ENCODE data around the gene LILRA1. TPM values are rescaled to one million over a fixed set of nuclear protein-coding genes. Genes with fewer than 3 reads are reported as not detected.
"Not testable (repeated sequence)": the region's sequence is repeated elsewhere in the genome, so short reads cannot be mapped to it uniquely, and the experiment has no call there.

The LILRA1 gene
- total RNA-seq, 3 donors from 2014 or later (not counting 1 experiment from before 2014, with no cell fraction given), result 1.4 to 13.0 (median 6.1) TPM

DNA sequence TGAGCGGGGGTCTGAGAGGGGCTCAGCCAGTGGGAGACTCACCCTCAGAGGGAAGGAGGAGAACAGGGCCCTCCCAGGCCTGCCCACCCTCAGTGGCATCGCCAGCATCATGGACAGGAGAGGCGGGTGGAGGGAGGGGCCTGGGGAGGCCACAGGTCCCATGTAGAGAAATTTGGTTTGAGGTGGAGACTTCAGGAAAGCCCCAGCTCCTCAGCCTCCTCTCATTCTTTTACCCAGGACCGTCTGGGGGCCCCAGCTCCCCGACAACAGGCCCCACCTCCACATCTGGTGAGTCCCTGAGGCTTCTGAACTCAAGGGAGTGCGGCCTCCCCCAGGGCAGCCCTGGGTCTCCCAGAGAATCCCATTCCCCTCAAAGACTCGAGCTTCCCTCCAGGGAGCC is 40.0 kb downstream of the LILRA1 start:
- Mint-ChIP-seq H3K4me1 (peaks cover 9 to 19% of the 10 kb centered on the region in 2 donors), H3K27me3 (ENCODE audit: low read depth in 2 of 2) (peaks cover 12 to 14% of the 10 kb centered on the region in 2 donors), H3K4me3 (no peak overlapping the region), H3K27ac (no peak overlapping the region), H3K36me3 (no peaks in the 10 kb centered on the region), H3K9me3 (no peaks in the 10 kb centered on the region)
- intact Hi-C loops (cut with micrococcal nuclease), result no loop called here
- DNase-seq (no peak), ATAC-seq (no peak)
- H3K4me1 ChIP-seq (ENCODE audit: control insufficient read depth, insufficient read depth, low read length), result peaks cover 25% of the 10 kb centered on the region
- no peaks in the 10 kb centered on the region for H3K9me3 ChIP-seq (ENCODE audit: control insufficient read depth, insufficient read depth, low read length)
- H3K36me3 ChIP-seq (ENCODE audit: control insufficient read depth, insufficient read depth, low read length), result peaks cover 10% of the 10 kb centered on the region
- TF ChIP-seq, protein P1, sequence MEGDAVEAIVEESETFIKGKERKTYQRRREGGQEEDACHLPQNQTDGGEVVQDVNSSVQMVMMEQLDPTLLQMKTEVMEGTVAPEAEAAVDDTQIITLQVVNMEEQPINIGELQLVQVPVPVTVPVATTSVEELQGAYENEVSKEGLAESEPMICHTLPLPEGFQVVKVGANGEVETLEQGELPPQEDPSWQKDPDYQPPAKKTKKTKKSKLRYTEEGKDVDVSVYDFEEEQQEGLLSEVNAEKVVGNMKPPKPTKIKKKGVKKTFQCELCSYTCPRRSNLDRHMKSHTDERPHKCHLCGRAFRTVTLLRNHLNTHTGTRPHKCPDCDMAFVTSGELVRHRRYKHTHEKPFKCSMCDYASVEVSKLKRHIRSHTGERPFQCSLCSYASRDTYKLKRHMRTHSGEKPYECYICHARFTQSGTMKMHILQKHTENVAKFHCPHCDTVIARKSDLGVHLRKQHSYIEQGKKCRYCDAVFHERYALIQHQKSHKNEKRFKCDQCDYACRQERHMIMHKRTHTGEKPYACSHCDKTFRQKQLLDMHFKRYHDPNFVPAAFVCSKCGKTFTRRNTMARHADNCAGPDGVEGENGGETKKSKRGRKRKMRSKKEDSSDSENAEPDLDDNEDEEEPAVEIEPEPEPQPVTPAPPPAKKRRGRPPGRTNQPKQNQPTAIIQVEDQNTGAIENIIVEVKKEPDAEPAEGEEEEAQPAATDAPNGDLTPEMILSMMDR (IDR thresholded peaks at IDR 0.05), result no peak
- 80% methylated on average over 6 of the region's 7 CpGs for WGBS (ENCODE audit: insufficient coverage)
- H3K27ac ChIP-seq (ENCODE audit: low read length), result no peak overlapping the region
- H3K27me3 ChIP-seq (ENCODE audit: control insufficient read depth, insufficient read depth, low read length), result no peaks in the 10 kb centered on the region
- H3K4me3 ChIP-seq (ENCODE audit: low read length), result no peak overlapping the region

DNA sequence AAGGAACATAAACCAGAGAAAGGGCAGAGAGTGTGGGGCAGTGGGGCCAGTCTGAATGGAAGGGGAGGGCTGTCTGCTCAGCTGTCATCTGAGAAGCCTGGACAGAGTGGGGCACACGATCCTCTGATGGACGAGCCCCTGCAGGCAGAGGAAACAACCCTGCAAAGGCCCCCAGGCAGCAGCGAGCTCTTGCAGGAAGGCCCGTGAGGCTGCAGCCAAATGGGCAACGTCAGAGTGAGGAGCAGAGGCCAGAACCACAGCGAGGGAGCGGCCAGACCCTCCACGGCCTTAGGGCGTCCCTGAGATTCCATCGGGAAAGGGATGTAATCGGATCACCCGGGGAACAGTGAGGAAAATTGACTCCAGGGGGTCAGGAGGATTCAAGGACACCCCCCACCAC is 42.6 kb downstream of the LILRA1 start:
- H3K27ac Mint-ChIP-seq; H3K4me1 Mint-ChIP-seq; H3K4me3 ChIP-seq (ENCODE audit: low read length); H3K4me3 Mint-ChIP-seq; H3K9me3 Mint-ChIP-seq; H3K9me3 ChIP-seq (ENCODE audit: control insufficient read depth, insufficient read depth, low read length); ATAC-seq; H3K27ac ChIP-seq (ENCODE audit: low read length); H3K4me1 ChIP-seq (ENCODE audit: control insufficient read depth, insufficient read depth, low read length); DNase-seq; intact Hi-C loops (cut with micrococcal nuclease); H3K36me3 ChIP-seq (ENCODE audit: control insufficient read depth, insufficient read depth, low read length); H3K27me3 ChIP-seq (ENCODE audit: control insufficient read depth, insufficient read depth, low read length); H3K36me3 Mint-ChIP-seq: not testable (repeated sequence)
- peaks cover 16 to 25% of the 10 kb centered on the region in 2 donors for H3K27me3 Mint-ChIP-seq (ENCODE audit: low read depth in 2 of 2)
- WGBS (ENCODE audit: insufficient coverage), result 72% methylated on average over 12 of the region's 12 CpGs

DNA sequence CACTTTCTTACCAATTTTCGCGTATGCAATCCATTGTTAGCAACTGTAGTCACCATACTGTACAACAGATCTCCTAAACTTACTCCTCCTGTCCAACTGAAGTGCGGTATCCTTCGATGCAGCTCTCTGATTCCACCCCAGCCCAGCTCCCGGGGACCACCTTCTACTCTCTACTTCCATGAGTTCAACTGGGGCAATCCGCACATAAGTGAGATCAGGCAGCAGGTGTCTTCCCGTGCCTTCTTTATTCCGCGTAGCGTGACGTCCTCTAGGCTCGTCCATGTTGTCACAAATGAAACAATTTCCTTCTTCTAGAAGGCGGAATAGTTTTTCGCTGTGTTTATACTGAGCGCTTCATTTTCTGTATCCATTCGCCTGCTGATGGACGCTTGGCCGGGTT is 45.3 kb downstream of the LILRA1 start:
- Mint-ChIP-seq H3K4me3 (no peak overlapping the region), H3K27ac (no peak overlapping the region), H3K4me1 (peaks cover 0 to 5% of the 10 kb centered on the region in 2 donors), H3K27me3 (ENCODE audit: low read depth in 2 of 2) (peaks cover 21 to 30% of the 10 kb centered on the region in 2 donors), H3K9me3 (no peaks in the 10 kb centered on the region), H3K36me3 (no peaks in the 10 kb centered on the region)
- no peak overlapping the region for H3K4me3 ChIP-seq (ENCODE audit: low read length)
- no peaks in the 10 kb centered on the region for H3K4me1 ChIP-seq (ENCODE audit: control insufficient read depth, insufficient read depth, low read length)
- intact Hi-C loops (cut with micrococcal nuclease), result no loop called here
- no peaks in the 10 kb centered on the region for H3K36me3 ChIP-seq (ENCODE audit: control insufficient read depth, insufficient read depth, low read length)
- no peaks in the 10 kb centered on the region for H3K9me3 ChIP-seq (ENCODE audit: control insufficient read depth, insufficient read depth, low read length)
- DNase-seq, result no peak
- no peak for ATAC-seq
- H3K27ac ChIP-seq (ENCODE audit: low read length), result no peak overlapping the region
- WGBS (ENCODE audit: insufficient coverage), result 96% methylated on average over 18 of the region's 18 CpGs
- H3K27me3 ChIP-seq (ENCODE audit: control insufficient read depth, insufficient read depth, low read length), result no peaks in the 10 kb centered on the region
- TF ChIP-seq, protein P1 (IDR thresholded peaks at IDR 0.05), result no peak

DNA sequence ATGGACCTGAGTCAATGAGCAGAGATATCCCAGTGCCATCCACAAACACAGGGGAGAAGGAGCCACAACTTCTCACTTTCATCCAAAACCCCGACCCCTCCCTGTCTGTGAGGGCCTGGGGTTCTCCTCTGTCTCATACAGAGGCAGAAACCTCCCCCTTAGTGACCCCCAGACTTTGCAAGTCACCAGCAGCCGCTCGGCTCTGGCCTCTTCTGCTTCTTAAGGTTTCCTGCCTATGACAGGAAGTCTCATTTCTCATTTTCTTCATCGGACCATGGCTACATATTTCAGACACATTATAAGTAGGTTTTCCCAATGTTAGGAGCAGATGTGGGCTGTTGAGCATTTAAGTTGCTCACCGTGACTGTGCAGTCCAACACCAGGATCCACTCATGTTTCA is 49.5 kb downstream of the LILRA1 start:
- H3K36me3 ChIP-seq (ENCODE audit: control insufficient read depth, insufficient read depth, low read length); H3K4me3 Mint-ChIP-seq; H3K36me3 Mint-ChIP-seq; H3K27ac Mint-ChIP-seq; H3K27me3 ChIP-seq (ENCODE audit: control insufficient read depth, insufficient read depth, low read length); H3K4me1 ChIP-seq (ENCODE audit: control insufficient read depth, insufficient read depth, low read length); H3K9me3 Mint-ChIP-seq; H3K27ac ChIP-seq (ENCODE audit: low read length); intact Hi-C loops (cut with micrococcal nuclease); H3K4me3 ChIP-seq (ENCODE audit: low read length); ATAC-seq; DNase-seq; H3K4me1 Mint-ChIP-seq; H3K9me3 ChIP-seq (ENCODE audit: control insufficient read depth, insufficient read depth, low read length): not testable (repeated sequence)
- WGBS (ENCODE audit: insufficient coverage), result 35% methylated on average over 4 of the region's 5 CpGs
- peaks cover 28 to 43% of the 10 kb centered on the region in 2 donors for H3K27me3 Mint-ChIP-seq (ENCODE audit: low read depth in 2 of 2)

DNA sequence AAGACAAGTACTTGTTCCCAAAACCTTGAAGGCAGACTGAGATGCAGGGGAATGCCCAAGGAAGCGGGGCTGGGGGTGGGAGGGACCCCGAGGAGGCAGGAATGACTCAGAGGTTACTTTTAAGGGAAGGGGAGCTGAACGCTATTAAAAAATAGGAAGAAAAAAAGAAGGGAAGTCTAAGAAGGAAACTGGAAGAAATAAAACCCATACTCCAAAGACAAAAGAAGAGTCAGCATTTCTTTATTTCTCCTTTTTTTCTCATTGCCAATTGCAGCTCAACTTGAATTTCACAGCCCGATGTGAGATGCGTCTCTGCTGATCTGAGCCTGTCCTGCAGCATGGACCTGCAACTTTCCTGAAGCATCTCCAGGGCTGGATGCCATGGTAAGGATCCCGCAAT is 50.2 kb downstream of the LILRA1 start:
- ATAC-seq; H3K4me3 Mint-ChIP-seq; H3K9me3 Mint-ChIP-seq; H3K36me3 ChIP-seq (ENCODE audit: control insufficient read depth, insufficient read depth, low read length); intact Hi-C loops (cut with micrococcal nuclease); H3K9me3 ChIP-seq (ENCODE audit: control insufficient read depth, insufficient read depth, low read length); H3K27ac ChIP-seq (ENCODE audit: low read length); H3K4me3 ChIP-seq (ENCODE audit: low read length); H3K4me1 ChIP-seq (ENCODE audit: control insufficient read depth, insufficient read depth, low read length); H3K27ac Mint-ChIP-seq; H3K27me3 ChIP-seq (ENCODE audit: control insufficient read depth, insufficient read depth, low read length); H3K4me1 Mint-ChIP-seq; DNase-seq; H3K36me3 Mint-ChIP-seq: not testable (repeated sequence)
- WGBS (ENCODE audit: insufficient coverage), result 71% methylated on average over 2 of the region's 6 CpGs
- H3K27me3 Mint-ChIP-seq (ENCODE audit: low read depth in 2 of 2), result peaks cover 32 to 48% of the 10 kb centered on the region in 2 donors

All from natural killer cell (primary cell).